ENCODE data around the gene DISC1. TPM values are rescaled to one million over a fixed set of nuclear protein-coding genes. Genes with fewer than 3 reads are reported as not detected.
A peak's percentile ranks its signal among the peaks of the same experiment; 100 is the strongest.

DISC1 gene
- polyA plus RNA-seq, 1 experiment, result 5.4 TPM

- H3K9me3 ChIP-seq (ENCODE audit: control insufficient read depth, insufficient read depth, low read length), result no peaks in the 10 kb centered on the region; the same call in 1 of the 2 replicates
- no peak for DNase-seq (ENCODE audit: low read depth, low spot score)
- POLR2A ChIA-PET, result no interaction called here
- H3K27ac ChIP-seq (ENCODE audit: low read depth, low read length), result peak overlapping the region; percentile 40
- TF ChIP-seq, protein P1, sequence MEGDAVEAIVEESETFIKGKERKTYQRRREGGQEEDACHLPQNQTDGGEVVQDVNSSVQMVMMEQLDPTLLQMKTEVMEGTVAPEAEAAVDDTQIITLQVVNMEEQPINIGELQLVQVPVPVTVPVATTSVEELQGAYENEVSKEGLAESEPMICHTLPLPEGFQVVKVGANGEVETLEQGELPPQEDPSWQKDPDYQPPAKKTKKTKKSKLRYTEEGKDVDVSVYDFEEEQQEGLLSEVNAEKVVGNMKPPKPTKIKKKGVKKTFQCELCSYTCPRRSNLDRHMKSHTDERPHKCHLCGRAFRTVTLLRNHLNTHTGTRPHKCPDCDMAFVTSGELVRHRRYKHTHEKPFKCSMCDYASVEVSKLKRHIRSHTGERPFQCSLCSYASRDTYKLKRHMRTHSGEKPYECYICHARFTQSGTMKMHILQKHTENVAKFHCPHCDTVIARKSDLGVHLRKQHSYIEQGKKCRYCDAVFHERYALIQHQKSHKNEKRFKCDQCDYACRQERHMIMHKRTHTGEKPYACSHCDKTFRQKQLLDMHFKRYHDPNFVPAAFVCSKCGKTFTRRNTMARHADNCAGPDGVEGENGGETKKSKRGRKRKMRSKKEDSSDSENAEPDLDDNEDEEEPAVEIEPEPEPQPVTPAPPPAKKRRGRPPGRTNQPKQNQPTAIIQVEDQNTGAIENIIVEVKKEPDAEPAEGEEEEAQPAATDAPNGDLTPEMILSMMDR (IDR thresholded peaks at IDR 0.05; ENCODE audit: low read depth, low read length), result no peak
- H3K27me3 ChIP-seq (ENCODE audit: control insufficient read depth, insufficient read depth, low read length), result no peaks in the 10 kb centered on the region
- CTCF ChIA-PET, result interaction anchor here (1.0 to 1.3 kb wide), 2 partner anchors 19 to 129 kb away, joined by 3 to 7 read pairs; no protein-coding TSS in a partner anchor
- no peak overlapping the region for H3K4me3 ChIP-seq (ENCODE audit: low read depth, low read length)
Measured at GRCh38 chr1:231885209-231885854, 258.7 kb downstream of the DISC1 start.

DNA sequence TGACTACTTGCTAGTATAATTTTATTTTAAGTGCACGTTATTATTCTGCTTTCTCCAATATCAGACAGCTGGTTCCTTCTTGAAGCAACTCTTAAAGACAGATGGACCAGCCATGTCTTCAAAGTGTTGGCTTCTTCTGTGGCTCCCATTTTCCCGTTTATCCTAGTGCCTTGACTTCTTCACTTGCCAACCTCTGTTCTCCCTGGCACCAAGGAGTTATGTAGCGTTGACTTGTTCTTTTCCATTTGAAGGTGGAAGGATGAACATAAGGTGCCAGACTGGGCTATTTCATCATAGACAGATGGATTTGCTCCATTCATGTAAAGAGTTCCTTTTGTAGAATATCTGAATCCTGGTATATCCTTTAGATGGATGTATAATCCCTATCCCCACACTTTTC is 260.6 kb downstream of the DISC1 start:
- CTCF ChIA-PET, result no interaction called here
- TF ChIP-seq, protein P1 (IDR thresholded peaks at IDR 0.05; ENCODE audit: low read depth, low read length), result no peak
- no peak for DNase-seq (ENCODE audit: low read depth, low spot score)
- H3K27me3 ChIP-seq (ENCODE audit: control insufficient read depth, insufficient read depth, low read length), result no peaks in the 10 kb centered on the region
- no peak overlapping the region for H3K4me3 ChIP-seq (ENCODE audit: low read depth, low read length)
- no peaks in the 10 kb centered on the region for H3K9me3 ChIP-seq (ENCODE audit: control insufficient read depth, insufficient read depth, low read length)
- H3K27ac ChIP-seq (ENCODE audit: low read depth, low read length), result no peak overlapping the region
- POLR2A ChIA-PET, result no interaction called here

DNA sequence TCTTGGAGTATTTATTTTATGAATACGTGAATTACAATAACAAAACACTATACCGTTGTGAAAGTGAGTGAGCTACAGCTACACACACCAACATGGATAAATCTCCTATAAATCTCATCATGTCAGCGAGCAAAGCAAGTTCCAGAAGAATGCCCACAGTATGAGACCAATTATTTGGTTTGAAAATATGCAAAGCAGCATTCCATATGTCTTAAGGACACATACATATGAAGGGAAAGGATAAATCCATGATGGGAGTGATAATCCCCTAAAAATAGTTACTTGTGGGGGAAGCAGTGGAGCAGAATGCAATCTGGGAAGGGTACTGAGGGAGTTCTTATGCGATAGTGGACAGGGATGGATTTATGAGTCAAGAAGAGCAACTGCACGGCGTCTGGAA is 261.3 kb downstream of the DISC1 start:
- Histone ChIP-seq H3K27ac (ENCODE audit: low read depth, low read length) (no peak overlapping the region), H3K4me3 (ENCODE audit: low read depth, low read length) (no peak overlapping the region), H3K9me3 (ENCODE audit: control insufficient read depth, insufficient read depth, low read length) (no peaks in the 10 kb centered on the region), H3K27me3 (ENCODE audit: control insufficient read depth, insufficient read depth, low read length) (no peaks in the 10 kb centered on the region)
- TF ChIP-seq, protein P1 (IDR thresholded peaks at IDR 0.05; ENCODE audit: low read depth, low read length), result no peak
- DNase-seq (ENCODE audit: low read depth, low spot score), result no peak
- CTCF ChIA-PET, result no interaction called here
- POLR2A ChIA-PET, result no interaction called here

- Histone ChIP-seq H3K27me3 (ENCODE audit: control insufficient read depth, insufficient read depth, low read length) (no peaks in the 10 kb centered on the region), H3K9me3 (ENCODE audit: control insufficient read depth, insufficient read depth, low read length) (no peaks in the 10 kb centered on the region), H3K4me3 (ENCODE audit: low read depth, low read length) (no peak overlapping the region), H3K27ac (ENCODE audit: low read depth, low read length) (no peak overlapping the region)
- CTCF ChIA-PET, result interaction anchor here (0.6 kb wide), 1 partner anchor 157 kb away, joined by 3 read pairs; no protein-coding TSS in a partner anchor
- POLR2A ChIA-PET, result no interaction called here
- TF ChIP-seq, protein P1 (IDR thresholded peaks at IDR 0.05; ENCODE audit: low read depth, low read length), result no peak
- DNase-seq (ENCODE audit: low read depth, low spot score), result no peak
Measured at GRCh38 chr1:231890791-231891190, 264.2 kb downstream of the DISC1 start.

GRCh38 chr1:231893400-231894102 is 267.0 kb downstream of the DISC1 start:
- CTCF ChIA-PET, result no interaction called here
- DNase-seq (ENCODE audit: low read depth, low spot score), result no peak
- TF ChIP-seq, protein P1 (IDR thresholded peaks at IDR 0.05; ENCODE audit: low read depth, low read length), result no peak
- H3K9me3 ChIP-seq (ENCODE audit: control insufficient read depth, insufficient read depth, low read length), result no peaks in the 10 kb centered on the region
- no peaks in the 10 kb centered on the region for H3K27me3 ChIP-seq (ENCODE audit: control insufficient read depth, insufficient read depth, low read length)
- POLR2A ChIA-PET, result no interaction called here
- H3K27ac ChIP-seq (ENCODE audit: low read depth, low read length), result no peak overlapping the region
- no peak overlapping the region for H3K4me3 ChIP-seq (ENCODE audit: low read depth, low read length)
